Lung (tissue), 12 donors: ENCODE measurements around the gene APIP. TPM values are rescaled to one million over a fixed set of nuclear protein-coding genes. Genes with fewer than 3 reads are reported as not detected.

Experiments
- ATAC-seq: fragments of 200-7000 bp; cut with Tn5 transposase; one replicate; pipeline ENCODE4 v1.9.1; 2020; ENCODE audit warnings: moderate number of reproducible peaks; ENCODE audit not compliant: insufficient read depth, low FRiP score
- DNase-seq, 3 donors: peaks; one replicate each; pipeline ENCODE4 v3.0.0-alpha.2; 2013 to 2017
- H3K27ac ChIP-seq, 2 donors: one replicate each; pipeline ENCODE4 v1.5.1; 2013; ENCODE audit warnings: mild to moderate bottlenecking in 2 of 2, moderate library complexity in 2 of 2, control low read depth in 1 of 2, inconsistent platforms in 1 of 2, low read depth in 1 of 2, low read length in 1 of 2
- H3K27me3 ChIP-seq, 3 donors: one replicate each; pipeline ENCODE4 v1.5.1; 2013; ENCODE audit warnings: low read length in 2 of 3; ENCODE audit not compliant: control insufficient read depth in 3 of 3, insufficient read depth in 3 of 3
- H3K36me3 ChIP-seq, 4 donors: one replicate each; pipeline ENCODE4 v1.5.1; 2013; ENCODE audit warnings: low read length in 4 of 4, mild to moderate bottlenecking in 1 of 4, moderate library complexity in 1 of 4; ENCODE audit not compliant: control insufficient read depth in 4 of 4, insufficient read depth in 4 of 4
- H3K4me1 ChIP-seq, 5 donors: one replicate each; pipeline ENCODE4 v1.5.1; 2013; ENCODE audit warnings: low read length in 5 of 5, mild to moderate bottlenecking in 2 of 5, moderate library complexity in 1 of 5; ENCODE audit not compliant: control insufficient read depth in 5 of 5, insufficient read depth in 5 of 5
- H3K4me3 ChIP-seq: one replicate; pipeline ENCODE4 v1.5.1; 2013; ENCODE audit warnings: mild to moderate bottlenecking, control low read depth, moderate library complexity
- H3K9ac ChIP-seq, 2 donors: one replicate each; pipeline ENCODE4 v1.5.1; 2013; ENCODE audit warnings: low read length in 2 of 2, control low read depth in 1 of 2; ENCODE audit not compliant: insufficient read depth in 1 of 2
- H3K9me3 ChIP-seq, 4 donors: one replicate each; pipeline ENCODE4 v1.5.1; 2013; ENCODE audit warnings: low read length in 3 of 4, mild to moderate bottlenecking in 1 of 4, moderate library complexity in 1 of 4; ENCODE audit not compliant: control insufficient read depth in 4 of 4, insufficient read depth in 3 of 4
- WGBS, 2 donors: extraction: QIAGEN DNeasy Blood & Tissue Kit; methylation state at CpG; one replicate each; pipeline ENCODE4 v1.1.7; 2013; 5-methylcytosine and 5-hydroxymethylcytosine counted together
- polyA plus RNA-seq, 2 donors: library from polyadenylated mRNA; stranded (reverse); fragments of 200-250 nt; gene quantifications; one replicate each; pipeline ENCODE4 v1.2.1, GENCODE V29; 2013
- total RNA-seq, 2 donors: library from RNA; depleted of rRNA in 1 of 2; stranded (reverse); fragments of >200 nt in 1 of 2; gene quantifications; one replicate each; pipeline ENCODE4 v1.2.1, GENCODE V29; 2014 to 2021
- TF ChIP-seq, protein P1 (sequence below): IDR thresholded peaks from 2 replicates; pipeline ENCODE4 v1.5.1; 2012; ENCODE audit warnings: mild to moderate bottlenecking; ENCODE audit errors: control extremely low read depth, extremely low read depth
- donor health status: control.
- donor health status: control.
- donor health status: Bipolar disorder and iron deficiency.
- donor health status: healthy.
- donor health status: DM: yes; HTN: yes; CAD: no.

APIP gene
- total and polyA plus RNA-seq, 4 donors: 21.7 to 28.9 (median 26.1) TPM

GRCh38 chr11:34840736-34841386, 75.3 kb downstream of the APIP start:
- H3K9ac ChIP-seq: no peak overlapping the region
- WGBS, 2 donors: 48 to 49% methylated on average over 4 of the region's 4 CpGs
- ATAC-seq: peak; percentile 29
- no peaks in the 10 kb centered on the region for H3K4me1 ChIP-seq
- peak in 1 of 3 donors; percentile 16 for DNase-seq
- H3K4me3 ChIP-seq: no peak overlapping the region
- H3K36me3 ChIP-seq: no peaks in the 10 kb centered on the region
- H3K27ac ChIP-seq: no peak overlapping the region
- TF ChIP-seq, protein P1, sequence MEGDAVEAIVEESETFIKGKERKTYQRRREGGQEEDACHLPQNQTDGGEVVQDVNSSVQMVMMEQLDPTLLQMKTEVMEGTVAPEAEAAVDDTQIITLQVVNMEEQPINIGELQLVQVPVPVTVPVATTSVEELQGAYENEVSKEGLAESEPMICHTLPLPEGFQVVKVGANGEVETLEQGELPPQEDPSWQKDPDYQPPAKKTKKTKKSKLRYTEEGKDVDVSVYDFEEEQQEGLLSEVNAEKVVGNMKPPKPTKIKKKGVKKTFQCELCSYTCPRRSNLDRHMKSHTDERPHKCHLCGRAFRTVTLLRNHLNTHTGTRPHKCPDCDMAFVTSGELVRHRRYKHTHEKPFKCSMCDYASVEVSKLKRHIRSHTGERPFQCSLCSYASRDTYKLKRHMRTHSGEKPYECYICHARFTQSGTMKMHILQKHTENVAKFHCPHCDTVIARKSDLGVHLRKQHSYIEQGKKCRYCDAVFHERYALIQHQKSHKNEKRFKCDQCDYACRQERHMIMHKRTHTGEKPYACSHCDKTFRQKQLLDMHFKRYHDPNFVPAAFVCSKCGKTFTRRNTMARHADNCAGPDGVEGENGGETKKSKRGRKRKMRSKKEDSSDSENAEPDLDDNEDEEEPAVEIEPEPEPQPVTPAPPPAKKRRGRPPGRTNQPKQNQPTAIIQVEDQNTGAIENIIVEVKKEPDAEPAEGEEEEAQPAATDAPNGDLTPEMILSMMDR: peak; percentile 31
- no peaks in the 10 kb centered on the region for H3K9me3 ChIP-seq
- H3K27me3 ChIP-seq: no peaks in the 10 kb centered on the region

DNA sequence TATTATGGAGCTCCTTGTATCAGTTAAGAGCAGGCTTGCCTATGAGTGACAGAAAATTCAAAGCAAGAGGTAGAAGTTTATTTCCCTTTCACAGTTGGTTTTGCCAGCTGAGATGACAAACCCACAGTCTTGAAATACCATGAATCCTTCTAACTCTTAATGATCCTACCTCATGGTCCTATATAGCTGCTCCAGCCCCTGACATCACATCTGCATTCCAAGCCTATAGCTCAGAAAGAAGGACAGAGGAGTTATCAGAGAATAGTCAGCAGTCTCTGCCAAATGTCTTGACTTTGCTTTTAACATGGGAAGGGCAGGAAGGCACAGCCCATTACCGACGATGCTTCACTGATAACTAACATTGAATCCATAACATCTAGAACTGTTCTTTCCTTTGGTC, 76.2 kb downstream of the APIP start:
- ATAC-seq (no peak), DNase-seq (no peak)
- WGBS, 2 donors: 97 to 100% methylated on average over 2 of the region's 2 CpGs
- H3K4me3 ChIP-seq: no peak overlapping the region
- H3K36me3 ChIP-seq: no peaks in the 10 kb centered on the region
- H3K27me3 ChIP-seq: no peaks in the 10 kb centered on the region
- H3K27ac ChIP-seq: no peak overlapping the region
- no peak overlapping the region for H3K9ac ChIP-seq
- TF ChIP-seq, protein P1: no peak
- no peaks in the 10 kb centered on the region for H3K4me1 ChIP-seq
- no peaks in the 10 kb centered on the region for H3K9me3 ChIP-seq

- Histone ChIP-seq H3K9me3 (no peaks in the 10 kb centered on the region), H3K9ac (no peak overlapping the region), H3K27me3 (no peaks in the 10 kb centered on the region), H3K36me3 (no peaks in the 10 kb centered on the region), H3K4me1 (no peaks in the 10 kb centered on the region), H3K4me3 (no peak overlapping the region), H3K27ac (no peak overlapping the region)
- WGBS, 2 donors: 65 to 79% methylated on average over 4 of the region's 4 CpGs
- DNase-seq: no peak
- TF ChIP-seq, protein P1: no peak
- ATAC-seq: no peak
Measured at GRCh38 chr11:34836958-34837856, 79.0 kb downstream of the APIP start.
